Measurements from ENCODE around the gene DDX39B.
A peak's percentile ranks its signal among the peaks of the same experiment; 100 is the strongest.
"Not testable (repeated sequence)": the region's sequence is repeated elsewhere in the genome, so short reads cannot be mapped to it uniquely, and the experiment has no call there.

The DDX39B gene

DNA sequence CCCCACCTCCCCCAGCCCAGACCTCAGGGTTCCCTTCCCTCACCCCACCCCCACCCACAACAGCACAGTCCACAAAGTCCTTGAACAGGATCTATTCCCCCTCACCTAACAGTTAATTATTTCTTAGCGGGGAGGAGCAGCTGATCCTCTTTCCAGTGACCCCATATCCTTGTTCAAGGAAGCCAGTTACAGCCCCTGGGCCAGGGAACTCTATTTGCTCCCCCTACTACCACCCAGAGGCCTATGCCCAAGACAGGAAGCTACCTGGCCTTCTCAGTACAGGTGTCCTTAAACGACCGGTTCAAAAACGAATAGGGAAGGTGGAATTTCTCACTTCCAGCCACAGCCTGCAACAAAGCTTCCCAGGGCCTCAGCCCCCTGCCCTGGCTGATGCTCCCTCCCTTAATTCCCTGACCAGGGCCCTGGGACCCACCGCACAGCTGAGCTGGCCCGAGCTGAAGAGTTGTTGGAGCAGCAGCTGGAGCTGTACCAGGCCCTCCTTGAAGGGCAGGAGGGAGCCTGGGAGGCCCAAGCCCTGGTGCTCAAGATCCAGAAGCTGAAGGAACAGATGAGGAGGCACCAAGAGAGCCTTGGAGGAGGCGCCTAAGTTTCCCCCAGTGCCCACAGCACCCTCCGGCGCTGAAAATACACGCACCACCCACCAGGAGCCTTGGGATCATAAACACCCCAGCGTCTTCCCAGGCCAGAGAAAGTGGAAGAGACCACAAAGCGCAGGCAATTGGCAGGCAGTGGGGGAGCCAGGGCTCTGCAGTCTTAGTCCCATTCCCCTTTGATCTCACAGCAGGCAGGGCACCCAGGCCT, 12.3 kb downstream of the DDX39B start:
- H3K4me3 ChIP-seq (ENCODE audit: low read depth, low read length): no peak overlapping the region

DNA sequence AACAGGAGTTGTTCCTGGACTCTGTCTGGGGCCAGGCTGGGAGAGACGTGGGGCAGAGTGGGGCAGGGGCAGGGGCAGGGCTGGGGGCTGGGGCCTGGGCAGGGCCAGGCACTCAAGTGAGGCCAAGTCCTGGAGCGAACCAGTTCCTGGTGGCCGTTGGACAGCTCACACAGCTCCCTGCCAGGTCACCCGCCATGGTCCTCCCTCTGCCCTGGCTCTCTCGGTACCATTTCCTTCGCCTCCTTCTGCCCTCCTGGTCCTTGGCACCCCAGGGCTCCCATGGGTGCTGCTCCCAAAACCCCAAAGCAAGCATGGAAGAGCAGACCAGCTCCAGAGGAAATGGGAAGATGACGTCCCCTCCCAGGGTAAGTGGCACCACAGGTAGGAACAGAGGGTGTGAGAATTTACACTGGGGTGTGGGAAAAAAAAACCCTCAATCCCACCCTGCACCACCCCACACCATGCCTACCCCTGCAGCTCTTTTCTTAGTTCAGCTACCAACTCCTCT, 12.9 kb downstream of the DDX39B start, which contains the start of gene MCCD1:
Gene MCCD1 (plus strand): TSS at position 142 of the 508 bp plus-strand sequence. CDS start 53 bp downstream, at position 195.
- H3K4me3 ChIP-seq (ENCODE audit: low read depth, low read length): no peak within 1 kb of the TSS

DNA sequence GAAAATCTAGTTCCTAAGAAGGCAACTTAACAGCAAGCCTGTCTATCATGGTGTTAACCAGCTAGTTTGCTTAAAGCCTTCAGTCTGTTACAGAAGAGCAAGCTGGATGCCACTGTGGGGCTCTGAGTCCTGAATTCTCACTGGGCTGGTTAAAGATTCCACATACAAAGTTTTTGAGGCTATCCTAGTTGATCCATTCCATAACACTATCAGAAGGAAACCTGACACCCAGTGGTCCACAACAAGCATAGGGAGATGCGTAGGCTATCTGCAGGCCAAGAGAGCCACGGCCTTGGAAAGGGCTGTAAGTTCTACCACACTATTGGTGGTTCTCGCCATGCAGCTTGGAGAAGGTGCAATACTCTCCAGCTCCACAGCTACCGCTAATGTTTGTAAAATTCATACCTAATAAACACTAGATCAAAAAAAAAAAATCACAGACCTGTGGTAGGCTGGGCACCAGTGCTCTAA, 13.5 kb downstream of the DDX39B start:
- no peak overlapping the region for H3K4me3 ChIP-seq (ENCODE audit: low read depth, low read length)

DNA sequence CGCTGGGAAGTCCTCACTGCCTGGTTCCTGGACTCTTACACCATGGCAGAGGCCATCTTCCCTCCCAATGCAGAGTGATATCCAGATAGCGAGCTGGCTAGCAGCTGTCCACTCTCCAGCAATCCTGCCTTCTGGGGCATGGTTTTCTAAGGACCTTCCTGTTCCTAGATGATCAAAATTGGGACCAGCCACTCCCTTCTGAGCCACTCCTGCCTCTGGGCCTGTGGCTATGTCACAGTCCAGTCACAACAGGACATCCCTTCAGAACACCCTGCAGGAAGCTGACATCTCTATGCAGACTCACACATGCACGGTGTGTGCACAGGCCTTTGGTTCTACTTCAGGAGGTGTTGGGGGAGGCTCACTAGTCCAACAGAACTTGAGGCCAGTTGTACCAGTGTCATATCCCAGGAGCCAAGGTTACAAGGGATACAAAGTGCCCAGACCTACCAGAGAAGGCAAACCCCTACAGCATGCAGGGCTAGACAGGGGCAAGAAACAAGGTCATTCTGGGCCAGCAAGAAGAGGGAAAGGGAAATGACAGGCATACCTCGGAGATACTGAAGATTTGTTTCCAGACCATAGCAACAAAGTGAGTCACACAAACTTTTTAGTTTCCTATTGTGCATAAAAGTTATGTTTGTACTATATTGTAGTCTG, 15.7 kb downstream of the DDX39B start:
- no peak overlapping the region for H3K4me3 ChIP-seq (ENCODE audit: low read depth, low read length)

DNA sequence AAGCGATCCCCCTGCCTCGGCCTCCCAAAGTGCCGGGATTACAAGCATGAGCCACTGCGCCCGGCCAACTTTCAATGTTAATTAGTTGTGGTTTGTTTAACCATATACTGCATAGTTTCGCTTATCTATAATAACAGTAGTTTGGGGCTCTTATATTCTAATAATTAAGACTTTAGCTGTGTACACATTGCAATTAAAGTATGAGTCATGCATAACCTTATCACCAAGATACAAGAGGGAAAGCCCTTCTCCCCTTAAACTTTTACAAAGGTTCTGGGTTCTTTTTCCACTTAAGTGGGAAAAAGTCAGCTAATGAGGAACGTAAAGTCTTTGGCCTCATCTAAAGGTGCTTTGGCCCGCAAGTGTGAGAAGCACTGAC, 16.3 kb downstream of the DDX39B start:
- no peak overlapping the region for H3K4me3 ChIP-seq (ENCODE audit: low read depth, low read length)

DNA sequence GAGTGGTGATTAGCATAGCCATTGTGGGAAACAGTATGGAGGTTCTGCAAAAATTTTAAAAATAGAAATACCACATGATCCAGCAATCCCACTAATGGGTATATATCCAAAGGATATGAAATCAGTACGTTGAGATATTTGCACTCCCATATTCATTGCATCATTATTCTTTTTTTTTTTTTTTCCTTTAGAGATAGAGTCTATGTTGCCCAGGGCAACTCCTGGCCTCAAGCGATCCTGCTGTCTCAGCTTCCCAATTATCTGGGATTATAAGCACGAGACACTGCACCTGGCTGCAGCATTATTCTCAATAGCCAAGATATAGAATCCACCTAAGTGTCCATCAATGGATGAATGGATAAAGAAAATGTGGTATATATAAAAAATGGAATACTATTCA, 20.0 kb downstream of the DDX39B start:
- no peak overlapping the region for H3K4me3 ChIP-seq (ENCODE audit: low read depth, low read length)

DNA sequence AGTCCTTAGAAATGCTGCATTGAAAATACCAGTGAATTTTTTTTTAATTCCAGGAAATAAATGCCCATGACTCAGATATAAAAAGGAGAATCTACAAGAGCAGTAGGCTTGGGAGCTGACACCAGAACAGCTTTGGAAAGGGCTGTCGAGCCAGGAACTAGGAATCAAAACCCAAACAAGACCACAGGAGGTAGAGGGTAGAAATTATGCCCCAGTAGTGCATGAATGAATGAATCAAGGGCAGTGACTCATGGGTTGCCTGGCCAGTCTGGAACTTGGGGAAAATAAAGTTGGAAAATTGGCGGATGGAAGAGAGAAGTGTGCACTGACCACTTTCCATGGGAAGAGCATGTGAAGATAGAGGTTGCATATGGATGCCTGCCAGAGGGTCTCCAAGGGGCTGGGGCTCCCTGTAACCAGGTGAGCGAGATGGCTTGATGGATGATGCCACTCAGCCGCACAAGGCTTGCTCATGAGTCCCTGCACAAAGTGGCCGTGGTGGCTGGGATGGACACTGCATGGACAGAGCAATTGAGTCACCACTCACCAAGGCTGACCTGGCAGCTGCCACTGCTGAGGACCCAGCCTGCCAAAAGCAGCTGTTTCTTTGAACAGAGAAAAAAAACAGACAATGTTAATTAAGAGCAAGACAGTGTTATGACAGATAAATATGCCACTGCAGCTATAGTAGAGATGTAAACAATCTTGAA, 28.2 kb downstream of the DDX39B start:
- H3K4me3 ChIP-seq (ENCODE audit: low read depth, low read length): no peak overlapping the region

DNA sequence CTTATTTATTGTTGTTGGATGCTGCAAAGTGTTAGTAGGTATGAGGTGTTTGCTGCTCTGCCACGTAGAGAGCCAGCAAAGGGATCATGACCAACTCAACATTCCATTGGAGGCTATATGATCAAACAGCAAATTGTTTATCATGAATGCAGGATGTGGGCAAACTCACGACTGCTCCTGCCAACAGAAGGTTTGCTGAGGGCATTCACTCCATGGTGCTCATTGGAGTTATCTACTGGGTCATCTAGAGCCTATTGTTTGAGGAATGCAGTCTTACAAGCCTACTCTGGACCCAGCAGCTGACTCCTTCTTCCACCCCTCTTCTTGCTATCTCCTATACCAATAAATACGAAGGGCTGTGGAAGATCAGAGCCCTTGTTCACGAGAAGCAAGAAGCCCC, 31.8 kb downstream of the DDX39B start:
- H3K4me3 ChIP-seq (ENCODE audit: low read depth, low read length): no peak overlapping the region

DNA sequence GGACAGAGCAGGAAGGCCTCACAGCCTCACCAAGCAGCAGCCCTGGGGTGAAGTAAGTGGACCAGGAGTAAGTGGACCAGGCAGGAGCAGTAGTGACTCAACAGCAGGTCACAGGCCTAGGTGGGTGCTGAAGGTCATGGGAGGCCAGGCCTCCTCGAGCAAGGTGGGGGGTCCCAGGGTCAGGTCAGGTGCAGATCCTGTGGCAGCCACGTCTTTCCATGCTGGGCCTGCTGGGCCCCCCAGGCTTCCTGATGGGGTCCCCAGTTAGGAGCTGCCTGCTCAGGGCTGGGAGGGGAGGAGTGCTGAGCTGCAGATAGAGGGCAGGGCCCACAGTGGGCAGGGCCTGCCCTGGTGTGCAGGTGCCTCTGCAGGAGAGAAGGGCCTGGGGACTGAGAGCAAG, 32.8 kb downstream of the DDX39B start:
- not testable (repeated sequence) for H3K4me3 ChIP-seq (ENCODE audit: low read depth, low read length)

DNA sequence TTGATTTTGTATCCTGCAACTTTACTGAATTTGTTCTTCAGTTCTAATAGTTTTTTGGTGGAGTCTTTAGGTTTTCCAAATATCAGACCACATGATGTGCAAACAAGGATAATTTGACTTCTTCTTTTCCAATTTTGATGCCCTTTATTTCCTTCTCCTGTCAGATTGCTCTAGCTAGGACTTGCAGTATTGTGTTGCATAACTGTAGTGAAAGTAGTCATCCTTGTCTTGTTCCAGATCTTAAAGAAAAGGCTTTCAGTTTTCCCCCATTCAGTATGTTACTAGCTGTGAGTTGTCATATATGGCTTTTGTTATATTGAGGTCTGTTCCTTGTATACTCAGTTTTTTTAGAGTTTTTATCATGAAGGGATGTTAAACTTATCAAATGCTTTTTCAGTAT, 39.2 kb downstream of the DDX39B start:
- H3K4me3 ChIP-seq (ENCODE audit: low read depth, low read length): no peak overlapping the region

DNA sequence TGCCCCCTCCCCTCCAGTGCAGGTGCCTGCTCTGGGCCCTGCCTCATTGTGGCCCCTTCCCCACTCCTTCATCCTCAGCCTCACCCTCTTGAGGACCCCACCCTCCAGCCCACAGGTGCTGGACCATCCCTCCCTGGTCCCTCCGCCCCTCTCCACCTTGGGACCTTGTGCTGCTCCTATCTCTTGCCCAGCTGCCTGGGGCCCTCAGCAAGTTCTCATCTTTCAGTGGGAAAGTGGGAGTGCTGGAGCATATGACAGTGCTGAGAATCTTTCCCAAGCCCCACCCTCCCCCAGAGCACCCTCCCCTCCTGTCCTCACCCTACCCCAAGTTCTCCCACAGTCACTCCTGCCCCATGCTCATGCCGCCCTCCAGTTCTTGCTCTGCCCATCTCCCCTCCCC, 42.2 kb downstream of the DDX39B start:
- H3K4me3 ChIP-seq (ENCODE audit: low read depth, low read length): not testable (repeated sequence)

DNA sequence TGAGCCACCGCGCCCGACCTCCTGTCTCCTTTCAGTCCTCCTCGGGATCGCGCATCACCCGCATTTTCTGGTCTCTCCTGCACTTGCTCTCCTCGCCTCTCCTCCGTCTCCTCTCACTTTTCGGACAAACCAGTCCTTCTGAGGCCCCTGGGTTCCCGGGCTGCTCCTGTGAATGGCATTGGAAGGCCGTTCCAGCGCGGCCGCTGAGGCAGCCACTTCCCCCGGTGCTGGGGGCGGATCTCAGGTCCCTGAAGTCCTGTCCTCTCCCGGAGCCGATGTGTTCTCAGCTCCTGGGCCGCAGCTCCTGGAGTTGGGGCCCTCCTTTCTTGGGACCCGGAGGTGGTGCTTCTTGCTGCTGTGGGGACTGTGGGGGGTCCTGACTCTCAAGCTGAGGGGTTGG, 43.1 kb downstream of the DDX39B start:
- peak overlapping the region; percentile 39 for H3K4me3 ChIP-seq (ENCODE audit: low read depth, low read length)

DNA sequence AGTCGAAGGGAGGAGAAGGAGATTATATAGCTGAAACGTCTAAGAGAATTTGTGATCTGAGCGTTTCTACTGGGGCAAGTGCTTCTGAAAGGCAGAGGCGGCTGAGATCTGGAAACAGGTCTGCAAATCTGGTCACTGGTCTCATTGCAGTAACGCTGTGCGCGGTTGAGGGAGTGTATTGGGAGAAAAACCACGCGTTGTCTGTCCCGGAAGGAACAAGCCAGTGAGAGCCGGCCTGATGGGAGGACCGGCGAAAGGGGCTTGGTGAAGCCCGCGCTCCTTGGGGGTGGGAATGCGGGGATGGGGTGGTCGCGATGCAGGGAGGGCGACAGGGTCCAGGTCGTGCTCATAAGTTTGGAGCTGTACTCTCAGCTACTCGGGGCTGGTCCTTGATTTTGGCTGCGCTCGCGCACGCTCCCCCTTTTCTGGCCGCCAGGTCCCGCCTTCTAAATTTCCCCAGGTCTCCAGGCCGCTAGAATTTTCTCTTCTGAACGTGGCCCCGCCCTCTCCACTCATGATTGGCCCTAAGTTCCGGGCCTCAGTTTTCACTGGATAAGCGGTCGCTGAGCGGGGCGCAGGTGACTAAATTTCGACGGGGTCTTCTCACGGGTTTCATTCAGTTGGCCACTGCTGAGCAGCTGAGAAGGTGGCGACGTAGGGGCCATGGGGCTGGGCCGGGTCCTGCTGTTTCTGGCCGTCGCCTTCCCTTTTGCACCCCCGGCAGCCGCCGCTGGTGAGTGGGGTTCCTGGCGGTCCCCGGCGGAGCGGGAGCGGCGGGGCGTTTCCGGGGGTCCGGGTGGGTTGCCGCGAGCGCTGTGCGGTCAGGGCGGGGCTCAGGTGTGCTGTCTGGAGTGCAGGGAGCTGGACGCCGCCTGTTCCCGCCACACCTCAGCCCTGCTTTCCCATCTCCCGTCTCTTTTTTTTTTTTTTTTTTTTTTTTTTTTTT, 44.0 kb downstream of the DDX39B start, which contains the start of gene MICB:
Gene MICB (plus strand): TSS at position 615 of the 946 bp plus-strand sequence. CDS start 49 bp downstream, at position 664.
- peak within 1 kb of the TSS; percentile 50 for H3K4me3 ChIP-seq (ENCODE audit: low read depth, low read length)

DNA sequence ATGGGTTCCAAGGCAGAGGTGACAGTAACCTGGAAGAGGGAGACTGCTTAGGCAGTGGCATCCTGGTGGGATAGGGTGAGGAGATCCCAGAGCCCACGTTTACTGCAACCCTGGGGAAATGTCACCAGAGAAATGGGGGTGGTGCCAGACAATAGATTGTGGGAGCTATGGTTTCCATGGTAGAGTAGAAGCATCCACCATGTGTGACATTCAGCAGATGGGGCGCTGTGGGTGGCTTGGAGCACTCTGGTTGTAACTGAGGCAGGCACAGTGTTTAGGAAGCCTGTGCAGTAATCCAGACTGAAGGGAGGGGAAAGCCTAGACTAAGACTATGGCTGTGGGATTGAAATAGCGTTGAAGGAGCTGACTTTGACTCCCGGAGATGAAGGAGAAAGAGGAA, 45.0 kb downstream of the DDX39B start:
- not testable (repeated sequence) for H3K4me3 ChIP-seq (ENCODE audit: low read depth, low read length)

DNA sequence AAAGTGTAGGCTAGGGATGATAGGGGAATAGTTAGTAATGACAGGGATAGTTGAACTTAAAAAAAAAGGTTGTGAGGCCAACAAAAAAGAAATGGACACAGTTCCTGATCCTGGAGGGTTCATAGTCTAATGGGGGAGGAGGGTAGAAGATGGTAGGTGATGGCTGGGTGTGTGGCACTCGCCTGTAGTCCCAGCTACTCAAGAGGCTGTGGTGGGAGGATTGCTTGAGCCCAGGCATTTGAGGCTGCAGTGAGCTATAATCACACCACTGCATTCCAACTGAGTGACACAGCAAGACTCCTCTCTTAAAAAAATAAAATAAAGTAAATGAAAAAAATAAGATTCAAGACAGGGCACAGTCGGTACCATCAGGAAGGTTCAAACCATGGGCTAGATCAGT, 46.2 kb downstream of the DDX39B start:
- H3K4me3 ChIP-seq (ENCODE audit: low read depth, low read length): no peak overlapping the region

DNA sequence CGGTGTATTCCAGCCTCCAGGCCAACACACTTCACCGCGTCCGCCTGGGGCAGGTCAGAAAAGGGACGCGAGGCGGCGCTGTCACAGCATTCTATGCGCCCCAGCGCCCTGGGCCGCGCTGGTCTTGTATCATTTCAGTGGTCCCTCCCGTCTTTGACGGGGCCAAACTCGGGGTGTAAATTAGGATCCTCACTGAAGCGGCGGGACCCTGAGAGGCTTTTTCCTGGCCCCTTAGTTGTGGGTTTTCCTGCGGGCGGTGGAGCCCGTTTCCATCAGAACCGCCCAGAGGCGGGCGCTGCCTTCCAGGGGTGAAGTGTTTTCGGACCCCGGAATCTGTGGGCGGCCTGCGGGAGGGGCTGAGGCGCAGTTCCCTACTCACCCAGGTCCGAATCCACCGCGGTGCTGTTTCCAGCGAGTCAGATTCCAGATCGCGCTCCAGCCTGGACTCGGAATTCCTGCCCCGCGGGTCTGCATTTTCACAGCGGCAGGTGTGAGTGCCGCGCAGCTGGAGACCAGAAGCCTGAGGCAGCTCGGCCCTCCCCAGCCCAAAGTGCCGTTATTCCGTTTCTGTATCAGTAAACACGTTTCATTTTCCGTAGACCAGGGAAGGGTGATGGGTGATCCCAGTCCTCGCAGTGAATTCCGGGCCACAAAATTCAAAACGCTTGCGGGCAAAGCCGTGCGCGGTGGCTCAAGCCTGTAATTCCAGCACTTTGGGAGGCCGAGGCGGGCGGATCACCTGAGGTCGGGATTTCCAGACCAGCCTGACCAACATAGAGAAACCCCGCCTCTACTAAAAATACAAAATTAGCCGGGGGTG, 47.7 kb downstream of the DDX39B start:
- H3K4me3 ChIP-seq (ENCODE audit: low read depth, low read length): peak overlapping the region; percentile 66

DNA sequence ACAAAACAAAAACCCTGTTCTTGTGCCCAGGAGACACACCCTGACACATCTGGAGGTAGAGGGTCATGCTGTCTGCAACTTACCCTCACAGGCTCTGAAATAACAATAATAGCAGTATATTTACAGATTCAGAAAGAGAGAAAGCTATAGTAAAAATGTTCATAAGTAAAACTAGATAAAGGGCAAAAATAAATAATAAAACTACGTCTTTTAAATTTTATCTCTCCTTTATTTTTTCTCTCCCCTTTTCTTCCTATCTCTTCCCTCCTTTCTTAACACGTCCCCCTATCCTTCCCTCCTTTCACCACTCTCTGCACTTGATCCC, 48.3 kb downstream of the DDX39B start:
- not testable (repeated sequence) for H3K4me3 ChIP-seq (ENCODE audit: low read depth, low read length)

DNA sequence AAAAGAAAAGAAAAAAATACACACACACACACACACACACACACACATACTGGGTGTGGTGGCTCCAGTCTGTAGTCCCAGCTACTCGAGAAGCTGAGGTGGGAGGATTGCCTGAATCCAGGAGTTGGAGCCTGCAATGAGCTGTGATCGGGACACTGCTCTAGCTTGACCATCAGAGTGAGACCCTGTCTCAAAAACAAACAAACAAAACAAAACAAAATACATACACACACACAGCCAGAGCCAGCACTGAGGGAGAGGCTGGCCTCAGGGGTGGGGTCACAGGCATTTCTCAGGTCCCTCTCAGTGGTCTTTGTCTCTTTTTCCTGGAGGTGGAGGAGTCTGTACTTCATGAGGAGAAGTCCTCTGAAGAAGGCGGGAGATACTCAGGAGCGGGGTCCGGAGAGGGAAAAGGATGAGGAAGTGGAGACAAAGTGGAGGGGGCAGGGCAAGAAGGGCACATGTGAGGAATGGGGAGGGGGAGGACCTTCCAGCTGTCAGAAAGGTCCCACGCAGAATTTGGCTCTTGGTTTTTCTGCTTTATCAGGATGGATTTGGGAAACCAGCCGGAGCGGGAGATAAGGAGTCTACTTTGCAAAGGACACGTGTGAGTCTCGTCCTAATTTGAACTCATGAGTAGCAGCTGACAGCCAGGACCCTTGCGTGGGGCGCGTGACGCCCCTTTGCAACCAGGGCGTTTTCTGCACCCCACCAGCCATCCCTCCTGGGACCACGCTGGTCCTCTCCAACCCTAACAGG, 51.5 kb downstream of the DDX39B start:
- no peak overlapping the region for H3K4me3 ChIP-seq (ENCODE audit: low read depth, low read length)

DNA sequence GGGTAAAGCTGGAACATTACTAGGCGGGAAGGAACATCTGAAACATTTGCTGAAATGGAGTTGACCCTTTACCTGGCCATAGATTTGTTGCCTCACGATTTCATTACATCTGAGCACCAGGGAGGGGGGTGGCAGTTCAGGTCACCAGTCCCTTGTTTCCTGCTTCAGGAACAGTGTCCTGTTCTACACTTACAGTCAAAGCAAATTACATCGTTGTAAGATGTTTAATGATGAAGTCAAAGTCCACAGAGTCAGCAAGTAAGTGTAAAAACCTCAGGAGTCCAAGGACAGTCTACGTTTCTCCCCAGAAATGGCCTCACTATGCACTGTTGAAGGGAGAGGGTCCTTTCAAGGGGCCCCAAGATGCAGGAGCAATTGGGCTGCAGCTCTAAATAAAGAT, 52.7 kb downstream of the DDX39B start:
- H3K4me3 ChIP-seq (ENCODE audit: low read depth, low read length): no peak overlapping the region
